BLaER1 (cell line): Measurements from ENCODE around the gene GRIN2A.

ENCODE experiments used
- H3K27ac ChIP-seq: shearing (Covaris generic); formaldehyde crosslinking; 2 replicates; pipeline ENCODE4 v1.8.1; 2022
- H3K27me3 ChIP-seq: shearing (Covaris generic); formaldehyde crosslinking; 2 replicates; pipeline ENCODE4 v1.8.1; 2022
- H3K36me3 ChIP-seq: shearing (Covaris generic); formaldehyde crosslinking; 2 replicates; pipeline ENCODE4 v1.8.1; 2022
- H3K4me1 ChIP-seq: shearing (Covaris generic); formaldehyde crosslinking; 2 replicates; pipeline ENCODE4 v1.8.1; 2022
- H3K4me2 ChIP-seq: shearing (Covaris generic); formaldehyde crosslinking; 2 replicates; pipeline ENCODE4 v1.8.1; 2022
- H3K4me3 ChIP-seq: shearing (Covaris generic); formaldehyde crosslinking; 2 replicates; pipeline ENCODE4 v1.8.1; 2022
- H3K9ac ChIP-seq: shearing (Covaris generic); formaldehyde crosslinking; 2 replicates; pipeline ENCODE4 v1.8.1; 2022
- H3K9me3 ChIP-seq: shearing (Covaris generic); formaldehyde crosslinking; 2 replicates; pipeline ENCODE4 v1.8.1; 2022
- H4K20me1 ChIP-seq: shearing (Covaris generic); formaldehyde crosslinking; 2 replicates; pipeline ENCODE4 v1.8.1; 2022
- Cebpa-rat ChIP-seq: shearing (Covaris generic); IDR thresholded peaks from 2 replicates; pipeline ENCODE4 v1.8.1; 2022

The GRIN2A gene

GRCh38 chr16:10098991-10099390, 83.2 kb downstream of the GRIN2A start:
- Histone ChIP-seq H3K36me3 (no peaks in the 10 kb centered on the region), H4K20me1 (no peaks in the 10 kb centered on the region), H3K27me3 (no peaks in the 10 kb centered on the region), H3K27ac (no peak overlapping the region), H3K4me3 (no peak overlapping the region), H3K9me3 (no peaks in the 10 kb centered on the region), H3K9ac (no peak overlapping the region), H3K4me2 (no peak overlapping the region), H3K4me1 (no peaks in the 10 kb centered on the region)
- no peak for TF ChIP-seq Cebpa-rat

GRCh38 chr16:10097271-10097670, 85.0 kb downstream of the GRIN2A start:
- H4K20me1 ChIP-seq, result no peaks in the 10 kb centered on the region
- H3K9ac ChIP-seq, result no peak overlapping the region
- TF ChIP-seq Cebpa-rat, result no peak
- no peaks in the 10 kb centered on the region for H3K4me1 ChIP-seq
- no peaks in the 10 kb centered on the region for H3K27me3 ChIP-seq
- H3K4me3 ChIP-seq, result no peak overlapping the region
- H3K4me2 ChIP-seq, result no peak overlapping the region
- no peak overlapping the region for H3K27ac ChIP-seq
- H3K36me3 ChIP-seq, result no peaks in the 10 kb centered on the region
- no peaks in the 10 kb centered on the region for H3K9me3 ChIP-seq

- Histone ChIP-seq H3K27ac (no peak overlapping the region), H3K9ac (no peak overlapping the region), H3K9me3 (no peaks in the 10 kb centered on the region), H4K20me1 (no peaks in the 10 kb centered on the region), H3K27me3 (no peaks in the 10 kb centered on the region), H3K4me1 (no peaks in the 10 kb centered on the region), H3K4me3 (no peak overlapping the region), H3K36me3 (no peaks in the 10 kb centered on the region), H3K4me2 (no peak overlapping the region)
- TF ChIP-seq Cebpa-rat, result no peak
Observed at GRCh38 chr16:10093576-10093975, 88.7 kb downstream of the GRIN2A start.

- H3K9me3 ChIP-seq, result no peaks in the 10 kb centered on the region
- no peaks in the 10 kb centered on the region for H3K36me3 ChIP-seq
- H3K4me3 ChIP-seq, result no peak overlapping the region
- H4K20me1 ChIP-seq, result no peaks in the 10 kb centered on the region
- no peaks in the 10 kb centered on the region for H3K27me3 ChIP-seq
- TF ChIP-seq Cebpa-rat, result no peak
- no peak overlapping the region for H3K9ac ChIP-seq
- H3K4me1 ChIP-seq, result no peaks in the 10 kb centered on the region
- H3K27ac ChIP-seq, result no peak overlapping the region
- H3K4me2 ChIP-seq, result no peak overlapping the region
Observed at GRCh38 chr16:10090816-10091215, 91.4 kb downstream of the GRIN2A start.

GRCh38 chr16:10088380-10088793, 93.8 kb downstream of the GRIN2A start:
- no peak overlapping the region for H3K4me3 ChIP-seq
- H3K4me1 ChIP-seq, result no peaks in the 10 kb centered on the region
- TF ChIP-seq Cebpa-rat, result no peak
- no peak overlapping the region for H3K27ac ChIP-seq
- H3K27me3 ChIP-seq, result no peaks in the 10 kb centered on the region
- no peak overlapping the region for H3K4me2 ChIP-seq
- no peaks in the 10 kb centered on the region for H3K9me3 ChIP-seq
- H4K20me1 ChIP-seq, result no peaks in the 10 kb centered on the region
- no peak overlapping the region for H3K9ac ChIP-seq
- H3K36me3 ChIP-seq, result no peaks in the 10 kb centered on the region

- no peak overlapping the region for H3K4me3 ChIP-seq
- no peaks in the 10 kb centered on the region for H3K4me1 ChIP-seq
- no peaks in the 10 kb centered on the region for H3K27me3 ChIP-seq
- no peak overlapping the region for H3K4me2 ChIP-seq
- TF ChIP-seq Cebpa-rat, result no peak
- H3K36me3 ChIP-seq, result no peaks in the 10 kb centered on the region
- no peaks in the 10 kb centered on the region for H4K20me1 ChIP-seq
- H3K27ac ChIP-seq, result no peak overlapping the region
- no peak overlapping the region for H3K9ac ChIP-seq
- H3K9me3 ChIP-seq, result no peaks in the 10 kb centered on the region
Observed at GRCh38 chr16:10087151-10087550, 95.1 kb downstream of the GRIN2A start.

- Histone ChIP-seq H3K4me2 (no peak overlapping the region), H3K27me3 (no peaks in the 10 kb centered on the region), H3K27ac (no peak overlapping the region), H3K9ac (no peak overlapping the region), H3K4me1 (no peaks in the 10 kb centered on the region), H3K4me3 (no peak overlapping the region), H3K9me3 (no peaks in the 10 kb centered on the region), H3K36me3 (no peaks in the 10 kb centered on the region), H4K20me1 (no peaks in the 10 kb centered on the region)
- no peak for TF ChIP-seq Cebpa-rat
Observed at GRCh38 chr16:10086620-10087019, 95.6 kb downstream of the GRIN2A start.

GRCh38 chr16:10085078-10085798, 97.0 kb downstream of the GRIN2A start:
- no peak overlapping the region for H3K9ac ChIP-seq
- no peak overlapping the region for H3K4me3 ChIP-seq
- no peak overlapping the region for H3K4me2 ChIP-seq
- H4K20me1 ChIP-seq, result no peaks in the 10 kb centered on the region
- no peak overlapping the region for H3K27ac ChIP-seq
- no peaks in the 10 kb centered on the region for H3K27me3 ChIP-seq
- TF ChIP-seq Cebpa-rat, result no peak
- H3K36me3 ChIP-seq, result no peaks in the 10 kb centered on the region
- no peaks in the 10 kb centered on the region for H3K4me1 ChIP-seq
- no peaks in the 10 kb centered on the region for H3K9me3 ChIP-seq

- H3K4me1 ChIP-seq, result no peaks in the 10 kb centered on the region
- H3K36me3 ChIP-seq, result no peaks in the 10 kb centered on the region
- no peak overlapping the region for H3K4me3 ChIP-seq
- no peak overlapping the region for H3K4me2 ChIP-seq
- H3K9ac ChIP-seq, result no peak overlapping the region
- H4K20me1 ChIP-seq, result no peaks in the 10 kb centered on the region
- no peak for TF ChIP-seq Cebpa-rat
- H3K9me3 ChIP-seq, result no peaks in the 10 kb centered on the region
- H3K27ac ChIP-seq, result no peak overlapping the region
- H3K27me3 ChIP-seq, result no peaks in the 10 kb centered on the region
Observed at GRCh38 chr16:10083301-10083700, 98.9 kb downstream of the GRIN2A start.

GRCh38 chr16:10081201-10081940, 100.9 kb downstream of the GRIN2A start:
- Histone ChIP-seq H3K9me3 (no peaks in the 10 kb centered on the region), H3K27ac (no peak overlapping the region), H3K4me1 (no peaks in the 10 kb centered on the region), H3K27me3 (no peaks in the 10 kb centered on the region), H3K4me2 (no peak overlapping the region), H3K36me3 (no peaks in the 10 kb centered on the region), H4K20me1 (no peaks in the 10 kb centered on the region), H3K4me3 (no peak overlapping the region), H3K9ac (no peak overlapping the region)
- TF ChIP-seq Cebpa-rat, result no peak
